ENCODE measurements around the gene DCBLD2.

The DCBLD2 gene

DNA sequence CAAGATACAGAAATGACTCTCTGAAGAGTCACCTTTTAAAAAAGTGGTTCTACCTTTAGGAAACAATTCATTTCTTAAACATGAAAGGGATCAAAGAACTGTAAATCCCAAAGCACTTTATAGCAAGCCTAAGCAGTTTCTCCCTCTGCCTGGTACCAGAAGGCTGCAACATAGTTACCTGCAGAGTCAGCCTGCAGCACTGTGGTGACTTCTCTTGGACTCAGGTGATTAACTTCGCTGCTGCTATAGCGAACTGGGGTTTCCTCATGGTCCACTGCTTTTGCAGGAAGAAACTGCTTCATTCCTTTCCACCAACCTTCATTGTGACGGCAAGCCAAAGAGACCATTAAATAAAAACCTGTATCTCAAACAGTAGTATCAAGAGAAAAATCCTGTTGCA, 101.1 kb downstream of the DCBLD2 start:
- Mint-ChIP-seq H3K9me3 (ENCODE audit: low read depth) (no peaks in the 10 kb centered on the region), H3K27ac (no peak overlapping the region), H3K4me1 (ENCODE audit: low read depth) (no peaks in the 10 kb centered on the region), H3K4me3 (no peak overlapping the region), H3K27me3 (no peaks in the 10 kb centered on the region), H3K36me3 (peaks cover 6% of the 10 kb centered on the region)

DNA sequence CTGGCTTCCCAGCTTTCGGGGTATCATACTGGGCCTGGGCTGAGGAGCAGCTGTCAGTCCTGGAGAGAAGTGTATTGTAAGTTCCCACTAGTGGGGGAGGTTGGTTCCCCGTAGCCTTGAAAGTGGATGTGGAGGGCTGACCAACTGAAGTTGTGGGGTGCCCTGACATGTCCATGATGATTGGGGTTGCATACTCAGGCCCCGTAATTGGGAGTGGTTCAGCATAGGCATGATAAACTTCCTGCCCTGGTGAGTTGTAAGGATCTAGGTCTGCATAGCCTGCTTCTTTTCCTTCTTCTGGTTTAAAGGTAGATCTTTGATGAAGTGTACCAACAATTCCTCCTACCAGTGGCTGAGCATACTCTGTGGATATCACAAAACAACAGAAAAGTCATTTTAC, 102.0 kb downstream of the DCBLD2 start:
- Mint-ChIP-seq H3K36me3 (peaks cover 2% of the 10 kb centered on the region), H3K27me3 (no peaks in the 10 kb centered on the region), H3K4me1 (ENCODE audit: low read depth) (no peaks in the 10 kb centered on the region), H3K4me3 (no peak overlapping the region), H3K27ac (no peak overlapping the region), H3K9me3 (ENCODE audit: low read depth) (no peaks in the 10 kb centered on the region)

DNA sequence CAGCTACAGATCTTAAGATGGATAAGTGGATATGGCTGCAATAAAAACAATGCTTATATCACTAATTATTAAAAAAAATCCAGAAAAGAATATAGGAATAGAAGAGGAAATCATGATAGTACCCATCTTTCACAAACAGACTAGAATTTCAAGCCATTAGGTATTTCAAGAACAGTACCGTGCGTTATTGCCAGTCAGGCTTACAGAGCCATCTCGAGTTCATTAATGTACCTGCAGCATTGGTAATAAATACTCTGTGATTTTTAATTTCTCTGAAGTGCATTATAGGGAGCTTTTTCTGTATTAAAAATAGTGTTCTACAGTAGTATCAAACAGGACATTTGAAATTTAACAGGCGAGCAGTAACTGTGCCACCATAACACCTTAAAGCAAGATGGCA, 102.7 kb downstream of the DCBLD2 start:
- no peaks in the 10 kb centered on the region for H3K4me1 Mint-ChIP-seq (ENCODE audit: low read depth)
- H3K9me3 Mint-ChIP-seq (ENCODE audit: low read depth), result no peaks in the 10 kb centered on the region
- no peak overlapping the region for H3K27ac Mint-ChIP-seq
- H3K27me3 Mint-ChIP-seq, result no peaks in the 10 kb centered on the region
- no peak overlapping the region for H3K4me3 Mint-ChIP-seq
- H3K36me3 Mint-ChIP-seq, result no peaks in the 10 kb centered on the region

DNA sequence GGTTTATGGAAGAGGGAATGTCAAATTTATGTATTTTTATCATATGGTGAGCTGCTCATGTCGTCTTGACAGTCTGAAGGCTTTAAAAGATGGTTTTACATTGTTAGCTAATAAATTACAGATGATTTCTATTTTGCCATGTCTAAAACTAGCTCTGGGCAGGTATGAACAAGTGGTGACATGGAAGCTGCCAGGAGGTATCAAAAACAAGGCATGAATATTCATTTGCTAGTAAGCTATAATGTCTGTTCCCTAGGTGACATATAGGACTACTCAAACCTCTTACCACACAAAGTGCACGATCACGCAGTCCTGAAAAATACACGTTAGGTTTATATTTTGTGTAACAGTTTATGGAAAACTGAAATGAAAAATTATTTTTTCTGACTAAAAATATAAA, 103.6 kb downstream of the DCBLD2 start:
- no peak overlapping the region for H3K4me3 Mint-ChIP-seq
- H3K9me3 Mint-ChIP-seq (ENCODE audit: low read depth), result no peaks in the 10 kb centered on the region
- no peaks in the 10 kb centered on the region for H3K36me3 Mint-ChIP-seq
- no peaks in the 10 kb centered on the region for H3K27me3 Mint-ChIP-seq
- H3K4me1 Mint-ChIP-seq (ENCODE audit: low read depth), result no peaks in the 10 kb centered on the region
- H3K27ac Mint-ChIP-seq, result no peak overlapping the region

DNA sequence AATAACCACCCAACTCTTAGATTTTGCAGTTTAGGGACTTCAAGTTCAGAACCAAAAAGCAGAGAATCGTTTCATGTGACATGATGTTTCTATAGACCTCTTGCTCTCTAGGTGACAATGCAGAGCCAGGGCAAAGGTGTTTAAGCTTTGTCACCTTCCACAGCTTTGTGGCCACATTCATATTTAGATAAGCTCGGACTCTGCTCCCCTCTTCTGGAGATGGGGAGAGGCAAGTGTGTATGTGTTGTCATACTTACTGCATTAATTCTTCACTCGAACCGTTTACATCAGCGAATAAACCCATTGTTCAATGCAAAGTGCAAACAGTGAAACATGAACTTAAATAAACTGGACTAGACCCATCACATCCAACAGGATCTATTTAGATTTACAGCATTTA, 105.2 kb downstream of the DCBLD2 start:
- Mint-ChIP-seq H3K27me3 (no peaks in the 10 kb centered on the region), H3K4me1 (ENCODE audit: low read depth) (no peaks in the 10 kb centered on the region), H3K36me3 (no peaks in the 10 kb centered on the region), H3K27ac (no peak overlapping the region), H3K9me3 (ENCODE audit: low read depth) (no peaks in the 10 kb centered on the region), H3K4me3 (no peak overlapping the region)

DNA sequence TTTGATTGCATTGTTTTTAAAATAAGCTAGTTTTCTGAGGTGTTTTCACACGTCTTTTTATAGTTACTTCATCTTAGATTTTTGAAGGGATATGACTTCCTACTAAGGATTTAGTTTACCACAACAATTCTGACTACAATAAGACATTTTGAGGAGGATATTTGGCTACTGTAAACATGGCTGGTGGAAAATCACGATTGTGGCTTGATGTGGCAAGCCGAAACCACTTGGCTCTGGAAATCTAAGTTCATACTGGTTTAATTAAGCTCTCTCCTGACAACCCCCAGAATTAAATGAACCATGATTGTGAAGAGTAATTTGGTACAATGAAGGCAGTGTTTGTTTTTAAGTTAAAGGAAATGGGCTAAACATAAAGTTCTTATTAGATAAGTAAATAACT, 107.5 kb downstream of the DCBLD2 start:
- H3K4me3 Mint-ChIP-seq, result no peak overlapping the region
- no peaks in the 10 kb centered on the region for H3K4me1 Mint-ChIP-seq (ENCODE audit: low read depth)
- peaks cover 2% of the 10 kb centered on the region for H3K27me3 Mint-ChIP-seq
- H3K27ac Mint-ChIP-seq, result no peak overlapping the region
- no peaks in the 10 kb centered on the region for H3K9me3 Mint-ChIP-seq (ENCODE audit: low read depth)
- no peaks in the 10 kb centered on the region for H3K36me3 Mint-ChIP-seq

DNA sequence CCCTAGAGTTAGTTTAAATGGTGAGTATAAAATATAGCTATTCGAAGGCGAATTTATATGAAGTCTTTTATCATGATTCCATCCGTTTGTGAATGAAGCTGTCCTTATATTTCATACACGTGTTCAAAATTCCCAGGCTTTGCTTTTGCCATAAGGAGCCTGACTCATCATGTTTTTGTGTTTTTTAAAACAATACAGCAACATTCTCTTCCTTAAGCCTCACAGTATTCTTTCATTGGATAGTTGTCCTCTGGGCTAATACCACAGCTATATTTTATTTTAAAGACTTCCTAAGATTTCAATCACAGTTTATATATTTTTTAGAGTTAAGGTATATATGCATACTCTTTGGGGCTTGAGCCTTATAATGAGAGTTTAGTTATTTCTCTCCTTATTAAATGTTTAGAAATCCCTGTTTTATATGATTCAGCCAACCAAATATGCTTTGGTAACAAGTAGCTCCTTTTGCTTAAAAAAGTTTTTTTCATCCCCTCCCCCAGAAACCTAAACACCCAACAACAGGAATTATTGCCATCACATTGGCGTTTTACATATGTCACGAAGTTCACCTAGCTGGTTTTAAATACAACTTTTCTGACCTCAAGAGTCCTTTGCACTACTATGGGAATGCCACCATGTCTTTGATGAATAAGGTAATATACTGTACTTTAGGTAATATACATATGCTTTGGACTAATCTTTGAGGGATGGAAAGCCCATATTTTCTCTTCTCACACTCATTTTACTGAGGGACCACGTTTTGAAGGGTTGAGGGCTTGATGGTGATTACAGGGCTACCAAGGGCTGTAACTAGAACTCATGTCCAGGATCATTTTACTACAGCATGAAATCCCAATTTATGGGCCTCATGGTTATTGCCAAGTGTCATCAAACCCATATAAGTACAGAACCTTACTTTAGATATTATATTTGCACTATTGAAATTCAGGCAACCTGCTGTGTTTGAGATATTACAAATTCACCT, 109.9 kb downstream of the DCBLD2 start:
- Mint-ChIP-seq H3K9me3 (ENCODE audit: low read depth) (no peaks in the 10 kb centered on the region), H3K4me3 (no peak overlapping the region), H3K27ac (no peak overlapping the region), H3K36me3 (no peaks in the 10 kb centered on the region), H3K27me3 (peaks cover 2% of the 10 kb centered on the region), H3K4me1 (ENCODE audit: low read depth) (no peaks in the 10 kb centered on the region)

DNA sequence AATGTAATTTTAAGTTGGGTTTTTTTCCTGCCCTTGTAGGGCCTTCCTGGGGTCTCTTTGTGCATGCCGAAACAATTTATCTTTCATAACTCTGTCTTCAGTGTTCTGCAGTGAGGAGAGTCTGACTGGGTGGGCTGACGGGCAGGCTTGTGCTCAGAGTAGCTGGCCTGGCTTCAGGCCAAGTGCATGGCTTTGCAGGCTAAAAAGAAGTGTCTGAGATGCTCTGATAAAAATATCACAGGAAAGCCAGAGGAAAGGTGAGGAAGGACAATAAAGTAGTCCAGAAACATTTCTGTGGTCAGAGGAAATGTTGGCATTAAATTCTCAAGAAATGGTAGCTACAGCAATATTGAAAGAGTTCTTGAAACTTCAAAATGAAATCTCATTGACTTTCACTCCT, 112.8 kb downstream of the DCBLD2 start:
- Mint-ChIP-seq H3K27ac (no peak overlapping the region), H3K27me3 (peaks cover 2% of the 10 kb centered on the region), H3K36me3 (no peaks in the 10 kb centered on the region), H3K4me3 (no peak overlapping the region), H3K9me3 (ENCODE audit: low read depth) (no peaks in the 10 kb centered on the region), H3K4me1 (ENCODE audit: low read depth) (no peaks in the 10 kb centered on the region)

DNA sequence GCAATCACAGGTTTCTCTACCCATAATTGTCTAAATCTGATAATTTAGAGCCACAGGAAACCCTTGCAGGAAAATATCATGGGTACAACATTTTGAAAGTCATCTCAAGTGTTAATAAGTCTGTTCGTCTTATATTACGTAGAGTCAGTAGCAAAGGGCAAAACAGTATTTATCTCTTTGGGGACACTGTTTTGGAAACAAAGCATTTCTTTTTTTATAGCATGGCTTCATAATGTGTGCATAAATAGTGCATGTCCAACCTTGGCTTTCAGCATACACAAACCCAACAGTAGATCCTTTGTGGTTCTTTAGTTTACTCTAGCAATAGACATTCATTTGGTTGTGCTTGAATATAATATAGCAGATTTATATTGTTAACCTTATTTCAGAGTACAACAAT, 114.3 kb downstream of the DCBLD2 start:
- Mint-ChIP-seq H3K27ac (no peak overlapping the region), H3K4me1 (ENCODE audit: low read depth) (no peaks in the 10 kb centered on the region), H3K36me3 (no peaks in the 10 kb centered on the region), H3K27me3 (peaks cover 2% of the 10 kb centered on the region), H3K4me3 (no peak overlapping the region), H3K9me3 (ENCODE audit: low read depth) (no peaks in the 10 kb centered on the region)

DNA sequence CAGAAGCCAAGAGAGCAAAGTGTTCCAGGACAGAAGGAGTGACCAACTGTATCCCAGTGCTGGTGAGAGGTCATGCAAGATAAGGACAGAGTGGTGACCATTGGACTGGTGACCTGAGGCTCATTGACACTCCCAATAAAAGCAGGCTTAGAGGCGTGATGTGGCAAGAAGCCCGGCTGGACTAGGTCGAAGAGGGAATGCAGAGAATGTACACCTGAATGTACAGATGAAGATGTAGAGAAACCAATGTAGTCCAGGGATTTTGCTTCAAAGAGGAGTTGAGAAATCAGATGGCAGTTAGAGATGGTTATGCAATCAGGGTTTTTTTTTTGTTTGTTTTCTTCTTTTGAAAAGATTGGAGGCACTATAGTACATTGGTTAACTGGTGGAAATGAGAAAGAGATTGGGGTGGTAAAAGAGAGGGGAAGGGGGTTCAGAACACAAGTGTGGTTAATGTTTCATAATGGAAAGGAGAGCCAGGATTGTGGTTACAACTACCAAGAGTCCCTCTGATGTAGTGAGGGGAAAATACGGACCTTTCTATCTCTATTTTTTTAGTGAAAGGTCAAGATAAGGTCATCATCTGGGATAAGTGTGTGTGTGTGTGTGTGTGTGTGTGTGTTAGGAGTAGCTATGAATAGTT, 115.0 kb downstream of the DCBLD2 start:
- Mint-ChIP-seq H3K27ac (no peak overlapping the region), H3K27me3 (peaks cover 2% of the 10 kb centered on the region), H3K9me3 (ENCODE audit: low read depth) (no peaks in the 10 kb centered on the region), H3K4me3 (no peak overlapping the region), H3K36me3 (no peaks in the 10 kb centered on the region), H3K4me1 (ENCODE audit: low read depth) (no peaks in the 10 kb centered on the region)

DNA sequence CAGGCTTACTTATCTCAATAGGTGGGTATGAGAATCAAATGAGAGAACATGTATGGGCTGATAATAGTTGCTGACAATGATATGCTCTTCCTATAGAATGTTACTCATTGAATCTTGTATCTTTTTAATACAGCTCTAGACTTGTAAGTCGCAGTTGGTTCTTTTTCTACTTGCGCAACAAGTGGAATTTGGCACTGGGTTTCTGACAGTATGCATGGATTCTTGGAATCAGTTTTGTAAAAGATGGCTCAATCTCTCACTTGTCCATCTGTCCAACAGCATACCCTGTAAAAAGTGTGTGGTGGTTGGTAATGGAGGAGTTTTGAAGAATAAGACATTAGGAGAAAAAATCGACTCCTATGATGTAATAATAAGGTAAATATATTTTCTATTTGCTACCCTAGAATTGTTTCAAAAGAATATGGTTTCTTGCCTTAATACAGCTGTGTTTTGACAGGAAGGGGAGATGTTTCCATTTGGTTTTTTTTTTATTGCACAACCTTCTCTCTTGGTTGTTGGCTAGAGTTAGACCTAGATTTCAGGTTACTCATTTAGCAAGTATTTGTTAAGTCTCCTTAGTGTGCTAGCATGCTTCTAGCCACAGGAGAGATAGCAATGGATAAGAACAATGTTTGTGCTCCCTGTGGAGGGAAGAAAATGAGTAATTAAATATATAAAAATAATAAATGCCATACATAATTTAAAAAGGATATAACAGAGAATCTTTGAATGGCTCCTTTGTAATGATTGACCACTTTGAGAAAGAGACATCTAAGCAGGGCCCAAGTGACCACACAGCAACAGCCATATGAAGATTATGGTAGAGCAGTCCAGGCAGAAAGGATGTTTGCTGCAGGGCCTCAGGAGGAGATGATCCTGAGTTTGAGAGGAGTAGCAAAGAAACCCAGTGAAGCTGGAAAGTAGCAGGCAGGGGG, 116.6 kb downstream of the DCBLD2 start:
- Mint-ChIP-seq H3K4me3 (no peak overlapping the region), H3K9me3 (ENCODE audit: low read depth) (no peaks in the 10 kb centered on the region), H3K27ac (no peak overlapping the region), H3K36me3 (no peaks in the 10 kb centered on the region), H3K4me1 (ENCODE audit: low read depth) (no peaks in the 10 kb centered on the region), H3K27me3 (peaks cover 3% of the 10 kb centered on the region)

DNA sequence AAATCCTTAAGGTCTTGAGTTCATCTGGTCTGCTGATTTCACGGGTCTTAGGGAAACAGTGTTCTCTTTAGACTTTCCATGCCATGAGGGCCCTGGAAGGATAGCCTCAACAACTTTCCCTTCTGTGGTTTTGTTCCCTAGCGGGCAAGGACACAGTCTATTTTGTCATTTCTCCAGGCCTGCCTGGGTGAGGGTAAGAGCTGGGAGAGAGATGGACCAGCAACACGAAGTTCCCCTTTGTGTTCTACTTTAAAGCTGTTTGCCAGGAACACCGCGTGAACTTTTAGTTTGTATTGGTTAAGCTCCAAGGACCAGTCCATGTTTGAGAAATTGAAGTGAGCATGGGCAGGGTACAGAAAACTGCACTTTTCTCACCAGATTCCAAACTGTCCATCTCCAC, 117.5 kb downstream of the DCBLD2 start:
- peaks cover 3% of the 10 kb centered on the region for H3K27me3 Mint-ChIP-seq
- H3K9me3 Mint-ChIP-seq (ENCODE audit: low read depth), result no peaks in the 10 kb centered on the region
- H3K36me3 Mint-ChIP-seq, result no peaks in the 10 kb centered on the region
- H3K4me3 Mint-ChIP-seq, result no peak overlapping the region
- H3K27ac Mint-ChIP-seq, result no peak overlapping the region
- no peaks in the 10 kb centered on the region for H3K4me1 Mint-ChIP-seq (ENCODE audit: low read depth)

DNA sequence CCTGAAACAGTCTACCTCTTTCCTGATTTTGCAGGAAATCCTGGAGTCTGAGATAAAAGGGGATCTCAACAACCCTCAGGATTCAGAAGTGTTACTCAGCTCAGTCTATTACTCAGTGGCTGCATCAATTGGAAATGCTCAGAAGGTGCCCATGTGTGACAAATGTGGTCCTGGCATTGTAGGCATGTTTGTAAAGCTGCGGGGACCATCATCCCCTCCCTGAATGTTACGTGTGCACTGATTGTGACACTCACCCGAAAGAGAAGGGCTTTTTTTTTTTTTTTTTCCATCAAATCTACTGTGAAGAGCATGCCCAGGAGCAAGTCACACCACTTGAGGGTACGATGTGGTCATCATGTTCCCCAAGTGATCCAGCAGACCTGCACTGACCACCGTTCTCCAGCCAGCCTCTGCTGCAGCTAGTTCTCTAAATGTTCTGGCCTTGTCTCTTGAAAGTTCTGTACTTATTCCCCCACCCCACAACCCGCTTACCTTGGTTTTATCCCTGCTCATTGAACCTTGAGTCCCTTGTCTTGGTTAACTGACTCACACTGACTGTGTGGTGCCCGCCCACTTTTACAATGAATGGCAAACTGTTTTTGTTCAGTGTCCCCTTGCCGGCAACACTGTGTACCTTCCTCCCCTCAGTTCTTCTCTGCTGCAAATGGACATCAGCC, 118.5 kb downstream of the DCBLD2 start:
- Mint-ChIP-seq H3K27me3 (peaks cover 4% of the 10 kb centered on the region), H3K4me1 (ENCODE audit: low read depth) (no peaks in the 10 kb centered on the region), H3K9me3 (ENCODE audit: low read depth) (no peaks in the 10 kb centered on the region), H3K36me3 (no peaks in the 10 kb centered on the region), H3K4me3 (no peak overlapping the region), H3K27ac (no peak overlapping the region)

DNA sequence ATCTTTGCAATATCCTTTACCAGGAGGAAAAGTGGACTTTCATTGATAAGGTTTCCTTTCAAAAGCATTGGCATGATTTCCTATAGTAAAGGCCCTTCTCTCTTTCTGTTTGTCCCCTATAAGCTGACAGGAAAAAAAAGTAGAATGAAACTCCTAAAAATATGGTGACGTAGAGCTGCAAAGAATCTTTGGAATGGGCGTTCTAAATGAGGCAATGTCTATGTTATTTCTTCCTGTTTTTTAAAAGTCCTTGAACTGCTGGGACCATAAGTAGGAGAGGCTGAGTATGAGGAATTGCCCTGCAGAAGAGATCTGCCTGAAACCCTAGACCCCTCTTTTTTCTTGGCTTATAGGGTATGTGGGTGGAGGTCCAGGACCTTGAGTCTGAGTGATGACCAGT, 121.2 kb downstream of the DCBLD2 start:
- H3K36me3 Mint-ChIP-seq, result no peaks in the 10 kb centered on the region

More for the DNA sequence above, 121.2 kb downstream of the DCBLD2 start:
- Mint-ChIP-seq H3K4me1 (ENCODE audit: low read depth) (no peaks in the 10 kb centered on the region), H3K4me3 (no peak overlapping the region), H3K27me3 (peaks cover 9% of the 10 kb centered on the region), H3K9me3 (ENCODE audit: low read depth) (no peaks in the 10 kb centered on the region), H3K27ac (no peak overlapping the region)
